ENCODE data around the gene PNMA8B. TPM values are rescaled to one million over a fixed set of nuclear protein-coding genes. Genes with fewer than 3 reads are reported as not detected.

The PNMA8B gene
- total RNA-seq, 1 experiment from 2014 or later = 0.75 TPM

GRCh38 chr19:46451352-46451751 is 44.3 kb downstream of the PNMA8B start:
- no peaks in the 10 kb centered on the region for H3K36me3 ChIP-seq (ENCODE audit: insufficient read depth, low read length, poor library complexity, severe bottlenecking)
- TF ChIP-seq EZH2 (IDR thresholded peaks at IDR 0.05; ENCODE audit: borderline replicate concordance, low read depth, low read length, poor library complexity, severe bottlenecking) (no peak), CTCF (conservative IDR thresholded peaks at IDR 0.05; ENCODE audit: low read depth, low read length) (no peak)
- ChIA-PET POLR2A (ENCODE audit: low non-redundant PET) (no interaction called here), CTCF (no interaction called here)
- H3K27ac ChIP-seq (ENCODE audit: low read depth, low read length, poor library complexity, severe bottlenecking) = no peak overlapping the region
- intact Hi-C loops (cut with micrococcal nuclease; ENCODE audit: unreplicated experiment) = no loop called here
- peaks cover 4% of the 10 kb centered on the region for H3K9me3 ChIP-seq (ENCODE audit: low read depth, low read length, poor library complexity, severe bottlenecking)
- H3K4me1 ChIP-seq (ENCODE audit: insufficient read depth, low read length, poor library complexity, severe bottlenecking) = no peaks in the 10 kb centered on the region
- H3K27me3 ChIP-seq (replicated peaks; ENCODE audit: insufficient read depth, low read depth, low read length, poor library complexity) = no peaks in the 10 kb centered on the region
- no peak for DNase-seq (ENCODE audit: low spot score)
- no TSS peak for BruUV-seq (replicated peaks)
- H3K4me3 ChIP-seq (ENCODE audit: low read depth, low read length, poor library complexity, severe bottlenecking) = no peak overlapping the region

GRCh38 chr19:46450737-46451136 is 44.9 kb downstream of the PNMA8B start:
- no TSS peak for BruUV-seq (replicated peaks)
- no peaks in the 10 kb centered on the region for H3K4me1 ChIP-seq (ENCODE audit: insufficient read depth, low read length, poor library complexity, severe bottlenecking)
- H3K9me3 ChIP-seq (ENCODE audit: low read depth, low read length, poor library complexity, severe bottlenecking) = peaks cover 4% of the 10 kb centered on the region
- CTCF ChIA-PET = no interaction called here
- intact Hi-C loops (cut with micrococcal nuclease; ENCODE audit: unreplicated experiment) = no loop called here
- no peak overlapping the region for H3K27ac ChIP-seq (ENCODE audit: low read depth, low read length, poor library complexity, severe bottlenecking)
- TF ChIP-seq EZH2 (IDR thresholded peaks at IDR 0.05; ENCODE audit: borderline replicate concordance, low read depth, low read length, poor library complexity, severe bottlenecking) (no peak), CTCF (conservative IDR thresholded peaks at IDR 0.05; ENCODE audit: low read depth, low read length) (no peak)
- H3K4me3 ChIP-seq (ENCODE audit: low read depth, low read length, poor library complexity, severe bottlenecking) = no peak overlapping the region
- POLR2A ChIA-PET (ENCODE audit: low non-redundant PET) = no interaction called here
- no peaks in the 10 kb centered on the region for H3K36me3 ChIP-seq (ENCODE audit: insufficient read depth, low read length, poor library complexity, severe bottlenecking)
- no peak for DNase-seq (ENCODE audit: low spot score)
- H3K27me3 ChIP-seq (replicated peaks; ENCODE audit: insufficient read depth, low read depth, low read length, poor library complexity) = no peaks in the 10 kb centered on the region

- no TSS peak for BruUV-seq (replicated peaks)
- intact Hi-C loops (cut with micrococcal nuclease; ENCODE audit: unreplicated experiment) = no loop called here
These were observed 46.4 kb downstream of the PNMA8B start for GRCh38 chr19:46449228-46449627.

More at GRCh38 chr19:46449228-46449627, 46.4 kb downstream of the PNMA8B start:
- peaks cover 4% of the 10 kb centered on the region for H3K9me3 ChIP-seq (ENCODE audit: low read depth, low read length, poor library complexity, severe bottlenecking)
- H3K27ac ChIP-seq (ENCODE audit: low read depth, low read length, poor library complexity, severe bottlenecking) = no peak overlapping the region
- ChIA-PET CTCF (no interaction called here), POLR2A (ENCODE audit: low non-redundant PET) (no interaction called here)
- DNase-seq (ENCODE audit: low spot score) = no peak
- no peaks in the 10 kb centered on the region for H3K4me1 ChIP-seq (ENCODE audit: insufficient read depth, low read length, poor library complexity, severe bottlenecking)
- no peaks in the 10 kb centered on the region for H3K27me3 ChIP-seq (replicated peaks; ENCODE audit: insufficient read depth, low read depth, low read length, poor library complexity)
- H3K36me3 ChIP-seq (ENCODE audit: insufficient read depth, low read length, poor library complexity, severe bottlenecking) = no peaks in the 10 kb centered on the region
- H3K4me3 ChIP-seq (ENCODE audit: low read depth, low read length, poor library complexity, severe bottlenecking) = no peak overlapping the region
- TF ChIP-seq EZH2 (IDR thresholded peaks at IDR 0.05; ENCODE audit: borderline replicate concordance, low read depth, low read length, poor library complexity, severe bottlenecking) (no peak), CTCF (conservative IDR thresholded peaks at IDR 0.05; ENCODE audit: low read depth, low read length) (no peak)
